Measurements from ENCODE around the gene CHPF2.
A peak's percentile ranks its signal among the peaks of the same experiment; 100 is the strongest.

CHPF2 gene

GRCh38 chr7:151260471-151260870 is 28.2 kb downstream of the CHPF2 start:
- no peak for DNase-seq (ENCODE audit: low read depth in 2 of 3, low spot score in 1 of 3)

GRCh38 chr7:151260883-151261282 is 28.6 kb downstream of the CHPF2 start:
- DNase-seq (ENCODE audit: low read depth in 2 of 3, low spot score in 1 of 3) = no peak

- no peak for DNase-seq (ENCODE audit: low read depth in 2 of 3, low spot score in 1 of 3)
Measured at GRCh38 chr7:151261529-151261928, 29.2 kb downstream of the CHPF2 start.

GRCh38 chr7:151264615-151265014 is 32.3 kb downstream of the CHPF2 start:
- DNase-seq (ENCODE audit: low read depth in 2 of 3, low spot score in 1 of 3) = no peak

- no peak for DNase-seq (ENCODE audit: low read depth in 2 of 3, low spot score in 1 of 3)
Measured at GRCh38 chr7:151265351-151265931, 33.2 kb downstream of the CHPF2 start.

- DNase-seq (ENCODE audit: low read depth in 2 of 3, low spot score in 1 of 3) = no peak
Measured at GRCh38 chr7:151269511-151269910, 37.2 kb downstream of the CHPF2 start.

GRCh38 chr7:151271699-151272355 is 39.5 kb downstream of the CHPF2 start:
- DNase-seq (ENCODE audit: low read depth in 2 of 3, low spot score in 1 of 3) = no peak

GRCh38 chr7:151272405-151272804 is 40.1 kb downstream of the CHPF2 start:
- DNase-seq (ENCODE audit: low read depth in 2 of 3, low spot score in 1 of 3) = no peak

- no peak for DNase-seq (ENCODE audit: low read depth in 2 of 3, low spot score in 1 of 3)
Measured at GRCh38 chr7:151272877-151273276, 40.6 kb downstream of the CHPF2 start.

- no peak for DNase-seq (ENCODE audit: low read depth in 2 of 3, low spot score in 1 of 3)
Measured at GRCh38 chr7:151273651-151274390, 41.5 kb downstream of the CHPF2 start.

GRCh38 chr7:151274396-151274795 is 42.1 kb downstream of the CHPF2 start:
- no peak for DNase-seq (ENCODE audit: low read depth in 2 of 3, low spot score in 1 of 3)

- no peak for DNase-seq (ENCODE audit: low read depth in 2 of 3, low spot score in 1 of 3)
Measured at GRCh38 chr7:151274936-151275812, 42.9 kb downstream of the CHPF2 start.

GRCh38 chr7:151275813-151276577 is 43.7 kb downstream of the CHPF2 start:
- DNase-seq (ENCODE audit: low read depth in 2 of 3, low spot score in 1 of 3) = no peak

GRCh38 chr7:151276666-151277590 is 44.6 kb downstream of the CHPF2 start:
- peak; percentile 42 to 56 (median 46) for DNase-seq (ENCODE audit: low read depth in 2 of 3, low spot score in 1 of 3)

- DNase-seq (ENCODE audit: low read depth in 2 of 3, low spot score in 1 of 3) = no peak
Measured at GRCh38 chr7:151277631-151278030, 45.3 kb downstream of the CHPF2 start.

GRCh38 chr7:151278949-151279348 is 46.7 kb downstream of the CHPF2 start:
- no peak for DNase-seq (ENCODE audit: low read depth in 2 of 3, low spot score in 1 of 3)

- no peak for DNase-seq (ENCODE audit: low read depth in 2 of 3, low spot score in 1 of 3)
Measured at GRCh38 chr7:151279868-151280267, 47.6 kb downstream of the CHPF2 start.

- no peak for DNase-seq (ENCODE audit: low read depth in 2 of 3, low spot score in 1 of 3)
Measured at GRCh38 chr7:151280388-151281019, 48.2 kb downstream of the CHPF2 start.

GRCh38 chr7:151281686-151282085 is 49.4 kb downstream of the CHPF2 start:
- no peak for DNase-seq (ENCODE audit: low read depth in 2 of 3, low spot score in 1 of 3)
